Natural killer cell (primary cell): Measurements from ENCODE around the gene CFHR3. TPM values are rescaled to one million over a fixed set of nuclear protein-coding genes. Genes with fewer than 3 reads are reported as not detected.
"Not testable (repeated sequence)": the region's sequence is repeated elsewhere in the genome, so short reads cannot be mapped to it uniquely, and the experiment has no call there.

Experiments
- ATAC-seq, 3 donors: fragments of 150-1000 bp in 2 of 3; fragments of 200-7000 bp in 1 of 3; cut with Tn5 transposase; 1 replicate in 1 of 3; 2 replicates in 2 of 3; pipeline ENCODE4 v1.10.0; 2021; ENCODE audit warnings: mild to moderate bottlenecking in 2 of 3, moderate library complexity in 2 of 3
- DNase-seq, 2 donors: peaks; one replicate each; pipeline versions ENCODE4 v3.0.0 to v3.0.0-alpha.2; 2013 to 2021; ENCODE audit warnings: mixed read lengths in 1 of 2
- H3K27ac ChIP-seq: one replicate; pipeline ENCODE4 v1.5.1; 2013; ENCODE audit warnings: mild to moderate bottlenecking, low read length
- H3K27me3 ChIP-seq: one replicate; pipeline ENCODE4 v1.6.1; 2013; ENCODE audit warnings: low read length; ENCODE audit not compliant: control insufficient read depth, insufficient read depth
- H3K36me3 ChIP-seq: one replicate; pipeline ENCODE4 v1.6.1; 2013; ENCODE audit warnings: low read length; ENCODE audit not compliant: control insufficient read depth, insufficient read depth
- H3K4me1 ChIP-seq: one replicate; pipeline ENCODE4 v1.6.1; 2013; ENCODE audit warnings: low read length; ENCODE audit not compliant: control insufficient read depth, insufficient read depth
- H3K4me3 ChIP-seq: one replicate; pipeline ENCODE4 v1.5.1; 2013; ENCODE audit warnings: low read length
- H3K9me3 ChIP-seq: one replicate; pipeline ENCODE4 v1.6.1; 2013; ENCODE audit warnings: low read length; ENCODE audit not compliant: control insufficient read depth, insufficient read depth
- H3K27ac Mint-ChIP-seq, 2 donors: one replicate each; pipeline ENCODE4 v1.8.0; 2022; ENCODE audit warnings: mild to moderate bottlenecking in 2 of 2, mixed read lengths in 2 of 2, moderate library complexity in 1 of 2
- H3K27me3 Mint-ChIP-seq, 2 donors: one replicate each; pipeline ENCODE4 v1.8.0; 2022; ENCODE audit warnings: low read depth in 2 of 2, mixed read lengths in 2 of 2
- H3K36me3 Mint-ChIP-seq: one replicate; pipeline ENCODE4 v1.8.0; 2022; ENCODE audit warnings: mixed read lengths
- H3K4me1 Mint-ChIP-seq, 2 donors: one replicate each; pipeline ENCODE4 v1.8.0; 2022; ENCODE audit warnings: mixed read lengths in 2 of 2
- H3K4me3 Mint-ChIP-seq: one replicate; pipeline ENCODE4 v1.8.0; 2022; ENCODE audit warnings: mild to moderate bottlenecking, moderate library complexity, mixed read lengths
- H3K9me3 Mint-ChIP-seq, 2 donors: one replicate each; pipeline ENCODE4 v1.8.0; 2022; ENCODE audit warnings: mixed read lengths in 2 of 2
- WGBS: methylation state at CpG from one replicate; pipeline ENCODE4 v1.1.7; 2013; ENCODE audit warnings: missing lambda C conversion rate; ENCODE audit not compliant: insufficient coverage; 5-methylcytosine and 5-hydroxymethylcytosine counted together
- intact Hi-C: fragments of 100-400 bp; cut with micrococcal nuclease; formaldehyde crosslinking; loops from one replicate; pipeline ENCODE4 v1.14.2; 2022
- total RNA-seq, 4 donors: library from RNA; stranded (reverse); fragments of 120-200 nt in 1 of 4; gene quantifications; one replicate each; pipeline versions ENCODE4 v1.2.3 to v1.2.4, GENCODE V29; 2013 to 2022
- TF ChIP-seq, protein P1 (sequence below): fragments of 200-600 bp; IDR thresholded peaks from one replicate; pipeline ENCODE4 v1.8.0; 2022; ENCODE audit warnings: antibody characterized with exemption

CFHR3 gene
- total RNA-seq, 3 donors from 2014 or later (not counting 1 experiment from before 2014, with no cell fraction given), result not detected

DNA sequence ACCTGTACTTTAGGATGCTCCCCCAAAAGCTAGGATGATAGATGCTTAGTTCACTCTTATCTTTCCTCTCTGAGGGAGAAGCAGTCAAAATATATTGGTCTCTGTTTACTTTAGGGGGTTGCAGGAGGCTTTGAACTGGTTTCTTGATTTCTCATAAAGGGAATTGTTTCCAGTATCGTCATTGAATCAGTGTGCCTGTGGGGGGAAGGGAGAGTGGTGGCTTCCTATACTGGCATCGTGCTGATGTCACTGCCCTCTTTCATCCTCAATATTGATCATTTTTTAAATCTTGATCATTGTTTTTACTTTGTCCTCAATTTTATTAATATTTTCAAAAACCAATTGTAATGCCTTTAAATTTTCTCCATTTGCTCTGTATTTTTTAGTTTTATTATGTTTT lies 40.2 kb upstream of the CFHR3 start:
- Mint-ChIP-seq H3K9me3 (peaks cover 9 to 23% of the 10 kb centered on the region in 2 donors), H3K27ac (no peak overlapping the region), H3K4me3 (no peak overlapping the region), H3K36me3 (peaks cover 12% of the 10 kb centered on the region), H3K4me1 (no peaks in the 10 kb centered on the region), H3K27me3 (no peaks in the 10 kb centered on the region)
- no peak for ATAC-seq
- intact Hi-C loops, result no loop called here
- no peaks in the 10 kb centered on the region for H3K27me3 ChIP-seq
- H3K36me3 ChIP-seq, result no peaks in the 10 kb centered on the region
- no peak overlapping the region for H3K4me3 ChIP-seq
- no peak overlapping the region for H3K27ac ChIP-seq
- peaks cover 9% of the 10 kb centered on the region for H3K9me3 ChIP-seq
- H3K4me1 ChIP-seq, result no peaks in the 10 kb centered on the region
- 50% methylated on average over 1 of the region's 2 CpGs for WGBS
- TF ChIP-seq, protein P1, sequence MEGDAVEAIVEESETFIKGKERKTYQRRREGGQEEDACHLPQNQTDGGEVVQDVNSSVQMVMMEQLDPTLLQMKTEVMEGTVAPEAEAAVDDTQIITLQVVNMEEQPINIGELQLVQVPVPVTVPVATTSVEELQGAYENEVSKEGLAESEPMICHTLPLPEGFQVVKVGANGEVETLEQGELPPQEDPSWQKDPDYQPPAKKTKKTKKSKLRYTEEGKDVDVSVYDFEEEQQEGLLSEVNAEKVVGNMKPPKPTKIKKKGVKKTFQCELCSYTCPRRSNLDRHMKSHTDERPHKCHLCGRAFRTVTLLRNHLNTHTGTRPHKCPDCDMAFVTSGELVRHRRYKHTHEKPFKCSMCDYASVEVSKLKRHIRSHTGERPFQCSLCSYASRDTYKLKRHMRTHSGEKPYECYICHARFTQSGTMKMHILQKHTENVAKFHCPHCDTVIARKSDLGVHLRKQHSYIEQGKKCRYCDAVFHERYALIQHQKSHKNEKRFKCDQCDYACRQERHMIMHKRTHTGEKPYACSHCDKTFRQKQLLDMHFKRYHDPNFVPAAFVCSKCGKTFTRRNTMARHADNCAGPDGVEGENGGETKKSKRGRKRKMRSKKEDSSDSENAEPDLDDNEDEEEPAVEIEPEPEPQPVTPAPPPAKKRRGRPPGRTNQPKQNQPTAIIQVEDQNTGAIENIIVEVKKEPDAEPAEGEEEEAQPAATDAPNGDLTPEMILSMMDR, result no peak
- no peak for DNase-seq

DNA sequence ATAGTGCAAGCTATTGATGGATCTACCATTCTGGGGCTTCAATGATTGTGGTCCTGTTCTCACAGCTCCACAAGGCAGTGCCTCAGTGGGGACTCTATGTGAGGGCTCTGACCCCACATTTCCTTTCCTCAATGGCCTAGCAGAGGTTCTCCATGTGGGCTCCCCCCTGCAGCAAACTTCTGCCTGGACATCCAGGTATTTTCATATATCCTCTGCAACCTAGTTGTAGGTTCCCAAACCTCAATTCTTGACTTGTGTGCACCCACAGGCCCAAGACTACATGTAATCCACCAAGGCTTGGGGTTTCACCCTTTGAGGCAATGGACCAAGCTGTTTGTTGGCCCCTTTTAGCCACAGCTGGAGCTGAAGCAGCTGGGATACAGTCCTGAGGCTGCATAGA lies 35.9 kb upstream of the CFHR3 start:
- intact Hi-C loops, result no loop called here
- TF ChIP-seq, protein P1, result no peak
- no peaks in the 10 kb centered on the region for H3K27me3 Mint-ChIP-seq

DNA sequence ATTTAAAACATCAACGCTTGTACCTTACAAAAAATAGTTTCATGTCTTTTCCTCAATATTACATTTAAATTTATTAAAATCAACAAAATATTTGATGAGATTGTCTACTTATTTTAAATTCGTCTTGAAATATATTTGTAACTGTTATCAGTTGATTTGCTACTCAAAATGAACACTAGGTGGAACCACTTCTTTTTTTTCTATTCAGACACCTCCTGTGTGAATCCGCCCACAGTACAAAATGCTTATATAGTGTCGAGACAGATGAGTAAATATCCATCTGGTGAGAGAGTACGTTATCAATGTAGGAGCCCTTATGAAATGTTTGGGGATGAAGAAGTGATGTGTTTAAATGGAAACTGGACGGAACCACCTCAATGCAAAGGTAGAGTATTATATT lies 31.4 kb upstream of the CFHR3 start:
- WGBS, result 81% methylated on average over 3 of the region's 6 CpGs
- DNase-seq, intact Hi-C loops, H3K27ac ChIP-seq, H3K9me3 ChIP-seq, ATAC-seq, H3K4me3 ChIP-seq, H3K36me3 Mint-ChIP-seq, H3K4me3 Mint-ChIP-seq, H3K36me3 ChIP-seq, H3K4me1 ChIP-seq, H3K4me1 Mint-ChIP-seq, H3K27ac Mint-ChIP-seq, H3K27me3 Mint-ChIP-seq, H3K27me3 ChIP-seq: not testable (repeated sequence)
- peaks cover 9 to 14% of the 10 kb centered on the region in 2 donors for H3K9me3 Mint-ChIP-seq

More for the DNA sequence above, 35.9 kb upstream of the CFHR3 start:
- peaks cover 11 to 20% of the 10 kb centered on the region in 2 donors for H3K9me3 Mint-ChIP-seq
- Histone ChIP-seq H3K27me3 (no peaks in the 10 kb centered on the region), H3K4me3 (no peak overlapping the region), H3K9me3 (peaks cover 10% of the 10 kb centered on the region), H3K27ac (no peak overlapping the region), H3K36me3 (no peaks in the 10 kb centered on the region), H3K4me1 (no peaks in the 10 kb centered on the region)
- no peaks in the 10 kb centered on the region for H3K36me3 Mint-ChIP-seq
- H3K27ac Mint-ChIP-seq, result no peak overlapping the region
- no peaks in the 10 kb centered on the region for H3K4me1 Mint-ChIP-seq
- no peak for ATAC-seq
- no peak for DNase-seq
- H3K4me3 Mint-ChIP-seq, result no peak overlapping the region

- H3K36me3 Mint-ChIP-seq, H3K9me3 Mint-ChIP-seq, H3K27me3 ChIP-seq, H3K4me3 ChIP-seq, intact Hi-C loops, H3K4me1 Mint-ChIP-seq, H3K27ac ChIP-seq, H3K4me3 Mint-ChIP-seq, H3K27ac Mint-ChIP-seq, H3K4me1 ChIP-seq, ATAC-seq, H3K9me3 ChIP-seq, DNase-seq, H3K36me3 ChIP-seq, H3K27me3 Mint-ChIP-seq: not testable (repeated sequence)
- no CpG with 5 or more reads among the region's 4 CpGs for whole genome bisulfite sequencing
These were observed 9.5 kb upstream of the CFHR3 start for GRCh38 chr1:196765019-196765740.

DNA sequence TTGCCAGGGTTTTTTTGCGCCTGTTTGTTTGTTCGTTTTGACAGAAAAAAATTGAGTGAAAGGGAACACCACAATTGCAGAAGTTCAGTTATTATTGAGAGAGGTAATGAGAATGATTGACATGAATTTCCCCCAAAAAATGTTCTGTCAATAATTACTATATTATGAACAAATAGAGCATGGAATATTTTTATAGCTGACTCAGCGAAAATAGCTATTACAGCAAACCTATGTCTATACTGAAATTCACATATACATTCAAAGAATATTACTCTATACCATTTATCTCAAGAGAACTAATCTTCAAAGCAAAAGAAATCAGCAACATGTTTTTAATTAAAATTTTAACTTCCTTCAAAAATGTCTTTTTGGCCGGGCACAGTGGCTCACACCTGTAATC lies 4.8 kb upstream of the CFHR3 start:
- H3K4me1 Mint-ChIP-seq, H3K27ac Mint-ChIP-seq, DNase-seq, H3K27ac ChIP-seq, H3K4me3 Mint-ChIP-seq, intact Hi-C loops, H3K9me3 ChIP-seq, H3K36me3 Mint-ChIP-seq, ATAC-seq, H3K27me3 Mint-ChIP-seq, H3K27me3 ChIP-seq, H3K36me3 ChIP-seq, H3K4me3 ChIP-seq, H3K4me1 ChIP-seq: not testable (repeated sequence)
- 88% methylated on average over 2 of the region's 4 CpGs for WGBS
- peaks cover 4 to 14% of the 10 kb centered on the region in 2 donors for H3K9me3 Mint-ChIP-seq
